ENCODE results near the gene PPFIA1.

Gene PPFIA1

DNA sequence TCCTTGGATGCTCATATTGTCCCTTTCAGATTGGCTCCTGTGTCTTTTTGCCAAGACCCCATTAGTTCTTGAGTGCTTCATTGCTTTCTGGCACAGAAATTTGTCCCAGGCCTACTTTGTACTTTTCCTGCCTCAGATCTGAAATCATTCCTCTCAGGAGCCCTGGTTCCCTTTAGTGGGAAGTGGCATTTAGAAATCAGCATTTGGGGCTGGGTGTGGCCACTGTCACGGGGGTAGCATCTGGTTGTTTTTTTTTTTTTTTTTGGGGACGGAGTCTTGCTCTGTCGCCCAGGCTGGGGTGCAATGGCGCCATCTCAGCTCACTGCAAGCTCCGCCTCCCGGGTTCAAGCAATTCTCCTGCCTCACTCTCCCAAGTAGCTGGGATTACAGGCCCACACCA is 18.2 kb downstream of the PPFIA1 start:
- no peak overlapping the region for H3K4me3 ChIP-seq (ENCODE audit: low read length)
- no peaks in the 10 kb centered on the region for H3K27me3 ChIP-seq (replicated peaks; ENCODE audit: insufficient read depth, low read length)
- no peak for DNase-seq
- H3K4me1 ChIP-seq (ENCODE audit: low read length): no peaks in the 10 kb centered on the region
- H3K9ac ChIP-seq (ENCODE audit: low read length): no peak overlapping the region
- H3K36me3 ChIP-seq (replicated peaks; ENCODE audit: insufficient read depth, low read length): no peaks in the 10 kb centered on the region
- peaks cover 33% of the 10 kb centered on the region for H3K79me2 ChIP-seq (ENCODE audit: low read length)
- H3K4me2 ChIP-seq (ENCODE audit: low read depth, low read length): no peak overlapping the region
- H3K9me2 ChIP-seq (replicated peaks; ENCODE audit: insufficient read depth, low read length): no peaks in the 10 kb centered on the region
- H3K9me3 ChIP-seq (replicated peaks; ENCODE audit: insufficient read depth, low read length): no peaks in the 10 kb centered on the region
- H3K27ac ChIP-seq (ENCODE audit: low read length): no peak overlapping the region
- H3F3A ChIP-seq (ENCODE audit: insufficient read depth, low read length): no peaks in the 10 kb centered on the region
- no peak overlapping the region for H2AFZ ChIP-seq (ENCODE audit: low read length)
- no peak for TF ChIP-seq EZH2phosphoT487 (IDR thresholded peaks at IDR 0.05; ENCODE audit: low read length)
- no peak for TF ChIP-seq EZH2 (optimal IDR thresholded peaks at IDR 0.05; ENCODE audit: low read depth, low read length)
- TF ChIP-seq, protein P1, sequence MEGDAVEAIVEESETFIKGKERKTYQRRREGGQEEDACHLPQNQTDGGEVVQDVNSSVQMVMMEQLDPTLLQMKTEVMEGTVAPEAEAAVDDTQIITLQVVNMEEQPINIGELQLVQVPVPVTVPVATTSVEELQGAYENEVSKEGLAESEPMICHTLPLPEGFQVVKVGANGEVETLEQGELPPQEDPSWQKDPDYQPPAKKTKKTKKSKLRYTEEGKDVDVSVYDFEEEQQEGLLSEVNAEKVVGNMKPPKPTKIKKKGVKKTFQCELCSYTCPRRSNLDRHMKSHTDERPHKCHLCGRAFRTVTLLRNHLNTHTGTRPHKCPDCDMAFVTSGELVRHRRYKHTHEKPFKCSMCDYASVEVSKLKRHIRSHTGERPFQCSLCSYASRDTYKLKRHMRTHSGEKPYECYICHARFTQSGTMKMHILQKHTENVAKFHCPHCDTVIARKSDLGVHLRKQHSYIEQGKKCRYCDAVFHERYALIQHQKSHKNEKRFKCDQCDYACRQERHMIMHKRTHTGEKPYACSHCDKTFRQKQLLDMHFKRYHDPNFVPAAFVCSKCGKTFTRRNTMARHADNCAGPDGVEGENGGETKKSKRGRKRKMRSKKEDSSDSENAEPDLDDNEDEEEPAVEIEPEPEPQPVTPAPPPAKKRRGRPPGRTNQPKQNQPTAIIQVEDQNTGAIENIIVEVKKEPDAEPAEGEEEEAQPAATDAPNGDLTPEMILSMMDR (IDR thresholded peaks at IDR 0.05; ENCODE audit: low read length): no peak
- no peaks in the 10 kb centered on the region for H4K20me1 ChIP-seq (ENCODE audit: insufficient read depth, low read length)

GRCh38 chr11:70289582-70289981 is 19.1 kb downstream of the PPFIA1 start:
- Histone ChIP-seq H2AFZ (ENCODE audit: low read length) (no peak overlapping the region), H3F3A (ENCODE audit: insufficient read depth, low read length) (no peaks in the 10 kb centered on the region), H3K9ac (ENCODE audit: low read length) (no peak overlapping the region), H3K36me3 (replicated peaks; ENCODE audit: insufficient read depth, low read length) (no peaks in the 10 kb centered on the region), H3K27ac (ENCODE audit: low read length) (no peak overlapping the region), H3K27me3 (replicated peaks; ENCODE audit: insufficient read depth, low read length) (no peaks in the 10 kb centered on the region), H3K9me3 (replicated peaks; ENCODE audit: insufficient read depth, low read length) (no peaks in the 10 kb centered on the region), H3K4me2 (ENCODE audit: low read depth, low read length) (no peak overlapping the region), H4K20me1 (ENCODE audit: insufficient read depth, low read length) (no peaks in the 10 kb centered on the region), H3K4me3 (ENCODE audit: low read length) (no peak overlapping the region), H3K9me2 (replicated peaks; ENCODE audit: insufficient read depth, low read length) (no peaks in the 10 kb centered on the region), H3K79me2 (ENCODE audit: low read length) (peaks cover 29% of the 10 kb centered on the region), H3K4me1 (ENCODE audit: low read length) (no peaks in the 10 kb centered on the region)
- no peak for DNase-seq
- TF ChIP-seq EZH2phosphoT487 (IDR thresholded peaks at IDR 0.05; ENCODE audit: low read length): no peak
- no peak for TF ChIP-seq EZH2 (optimal IDR thresholded peaks at IDR 0.05; ENCODE audit: low read depth, low read length)
- TF ChIP-seq, protein P1 (IDR thresholded peaks at IDR 0.05; ENCODE audit: low read length): no peak

DNA sequence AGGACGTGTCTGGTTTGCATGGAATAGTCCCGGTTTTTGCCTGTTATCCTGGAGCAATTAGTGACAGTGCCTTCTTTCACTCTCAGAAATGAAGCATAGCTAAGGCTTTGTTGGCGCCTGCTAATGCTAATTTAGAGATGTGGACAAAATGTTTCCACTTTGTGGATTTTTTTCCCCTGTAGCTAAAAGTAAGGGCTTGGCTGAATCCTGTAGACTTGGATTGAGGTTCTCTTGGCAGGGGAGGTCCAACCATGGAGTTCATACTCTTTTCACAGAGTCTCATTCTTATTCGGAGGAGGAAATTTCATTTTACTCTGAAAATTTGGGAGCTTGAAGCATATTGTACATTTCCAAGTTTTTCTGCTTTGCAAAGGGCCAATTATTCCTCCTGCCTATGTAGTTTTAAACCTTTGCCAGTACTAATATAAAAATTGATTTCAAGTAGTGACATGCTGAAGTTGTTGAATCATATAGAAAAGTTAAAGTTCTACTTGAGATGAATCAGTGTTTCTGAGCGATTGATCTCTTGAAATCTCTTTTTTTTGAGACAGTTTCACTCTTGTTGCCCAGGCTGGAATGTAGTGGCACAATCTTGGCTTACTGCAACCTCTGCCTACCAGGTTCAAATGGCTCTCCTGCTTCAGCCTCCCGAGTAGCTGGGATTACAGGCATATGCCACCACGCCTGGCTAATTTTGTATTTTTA is 20.0 kb downstream of the PPFIA1 start:
- Histone ChIP-seq H3K9me3 (replicated peaks; ENCODE audit: insufficient read depth, low read length) (no peaks in the 10 kb centered on the region), H3F3A (ENCODE audit: insufficient read depth, low read length) (no peaks in the 10 kb centered on the region), H3K9ac (ENCODE audit: low read length) (no peak overlapping the region), H3K4me1 (ENCODE audit: low read length) (no peaks in the 10 kb centered on the region), H3K4me3 (ENCODE audit: low read length) (no peak overlapping the region), H3K4me2 (ENCODE audit: low read depth, low read length) (no peak overlapping the region), H3K9me2 (replicated peaks; ENCODE audit: insufficient read depth, low read length) (no peaks in the 10 kb centered on the region), H2AFZ (ENCODE audit: low read length) (no peak overlapping the region), H3K79me2 (ENCODE audit: low read length) (peaks cover 29% of the 10 kb centered on the region), H4K20me1 (ENCODE audit: insufficient read depth, low read length) (no peaks in the 10 kb centered on the region), H3K27me3 (replicated peaks; ENCODE audit: insufficient read depth, low read length) (no peaks in the 10 kb centered on the region), H3K36me3 (replicated peaks; ENCODE audit: insufficient read depth, low read length) (no peaks in the 10 kb centered on the region), H3K27ac (ENCODE audit: low read length) (no peak overlapping the region)
- no peak for DNase-seq
- TF ChIP-seq EZH2phosphoT487 (IDR thresholded peaks at IDR 0.05; ENCODE audit: low read length) (no peak), EZH2 (optimal IDR thresholded peaks at IDR 0.05; ENCODE audit: low read depth, low read length) (no peak)
- TF ChIP-seq, protein P1 (IDR thresholded peaks at IDR 0.05; ENCODE audit: low read length): no peak

All from MM.1S (cell line).